HFFc6 (cell line): ENCODE data around the gene ZNF23. TPM values are rescaled to one million over a fixed set of nuclear protein-coding genes. Genes with fewer than 3 reads are reported as not detected.
"Not testable (repeated sequence)": the region's sequence is repeated elsewhere in the genome, so short reads cannot be mapped to it uniquely, and the experiment has no call there.

Experiments used
- DNase-seq: peaks from one replicate; pipeline ENCODE4 v3.0.0-alpha.2; 2018
- H3K27ac Mint-ChIP-seq: 2 replicates; pipeline ENCODE4 v1.8.0; 2020; ENCODE audit warnings: mild to moderate bottlenecking, mixed read lengths
- H3K27me3 Mint-ChIP-seq: 2 replicates; pipeline ENCODE4 v1.8.0; 2021; ENCODE audit warnings: mild to moderate bottlenecking, moderate library complexity, mixed read lengths; ENCODE audit not compliant: insufficient read depth
- H3K36me3 Mint-ChIP-seq: 2 replicates; pipeline ENCODE4 v1.8.0; 2021; ENCODE audit warnings: low read depth, mixed read lengths
- H3K4me1 Mint-ChIP-seq: 2 replicates; pipeline ENCODE4 v1.8.0; 2020; ENCODE audit warnings: low read depth, mixed read lengths
- H3K4me3 Mint-ChIP-seq: 2 replicates; pipeline ENCODE4 v1.8.0; 2020; ENCODE audit warnings: mild to moderate bottlenecking, moderate library complexity, mixed read lengths
- H3K9me3 Mint-ChIP-seq: 2 replicates; pipeline ENCODE4 v1.8.0; 2020; ENCODE audit warnings: mild to moderate bottlenecking, mixed read lengths
- CTCF ChIP-seq: fragments of 200-600 bp; sonication (generic); IDR thresholded peaks from 2 replicates; pipeline ENCODE4 v1.5.0; 2021; ENCODE audit warnings: antibody characterized with exemption, mild to moderate bottlenecking
- long read RNA-seq: library from polyadenylated mRNA; unstranded; transcript quantifications from one replicate; pipeline ENCODE4 v2.0.0, GENCODE V29; 2019
- total RNA-seq, 6 experiments: library from RNA; stranded (reverse); fragmentation: NEBNext Ultra II Directional; extraction: Animal tissue kit (Norgen Biotek cat#: 25700); gene quantifications; 2 replicates in 1 of 6; 3 replicates in 5 of 6; pipeline ENCODE4 v1.2.3, GENCODE V29; 2021

Gene ZNF23
- total RNA-seq, result 10 to 100 TPM; 12.8 to 16.3 (median 14.5) TPM
- long read RNA-seq, full-length matches to known transcripts, result 2 of 15 reads
- long read RNA-seq, partial matches to known transcripts, result 0 of 15 reads
- long read RNA-seq, other reads (novel, unspliced or antisense), result 13 of 15 reads

GRCh38 chr16:71461686-71462648 is at the start of gene ZNF23:
Gene ZNF23 (minus strand): TSS chr16:71462247. CDS start chr16:71456796, 5,451 bp downstream.
- peak within 1 kb of the TSS; percentile 94 for H3K4me3 Mint-ChIP-seq
- H3K9me3 Mint-ChIP-seq, result peaks cover 12% of the 10 kb centered on the region; the same call in 1 of the 2 replicates
- H3K27ac Mint-ChIP-seq, result peak within 1 kb of the TSS; percentile 92
- TF ChIP-seq CTCF, result peak; percentile 53
- H3K27me3 Mint-ChIP-seq, result peaks cover 4% of the 10 kb centered on the region
- H3K36me3 Mint-ChIP-seq, result peaks cover 20% of the 10 kb centered on the region
- peak; percentile 69 for DNase-seq
- H3K4me1 Mint-ChIP-seq, result peaks cover 39% of the 10 kb centered on the region

GRCh38 chr16:71507061-71507460 is 45.0 kb upstream of the ZNF23 start:
- DNase-seq, result no peak
- Mint-ChIP-seq H3K4me3 (no peak overlapping the region), H3K9me3 (no peaks in the 10 kb centered on the region), H3K27ac (no peak overlapping the region), H3K4me1 (no peaks in the 10 kb centered on the region), H3K36me3 (no peaks in the 10 kb centered on the region), H3K27me3 (peaks cover 36% of the 10 kb centered on the region)
- no peak for TF ChIP-seq CTCF

GRCh38 chr16:71504901-71505300 is 42.9 kb upstream of the ZNF23 start:
- no peak for TF ChIP-seq CTCF
- Mint-ChIP-seq H3K27ac (no peak overlapping the region), H3K36me3 (no peaks in the 10 kb centered on the region), H3K4me1 (no peaks in the 10 kb centered on the region), H3K9me3 (no peaks in the 10 kb centered on the region), H3K27me3 (peaks cover 18% of the 10 kb centered on the region), H3K4me3 (no peak overlapping the region)
- no peak for DNase-seq

GRCh38 chr16:71504051-71504450 is 42.0 kb upstream of the ZNF23 start:
- not testable (repeated sequence) for DNase-seq, H3K9me3 Mint-ChIP-seq, H3K27ac Mint-ChIP-seq, H3K36me3 Mint-ChIP-seq, H3K4me1 Mint-ChIP-seq, H3K4me3 Mint-ChIP-seq
- peaks cover 12% of the 10 kb centered on the region for H3K27me3 Mint-ChIP-seq

- peaks cover 10% of the 10 kb centered on the region for H3K27me3 Mint-ChIP-seq
- H3K27ac Mint-ChIP-seq, result no peak overlapping the region
- no peak overlapping the region for H3K4me3 Mint-ChIP-seq
- no peak for TF ChIP-seq CTCF
- no peak for DNase-seq
- no peaks in the 10 kb centered on the region for H3K9me3 Mint-ChIP-seq
- no peaks in the 10 kb centered on the region for H3K36me3 Mint-ChIP-seq
- no peaks in the 10 kb centered on the region for H3K4me1 Mint-ChIP-seq
These were observed 39.5 kb upstream of the ZNF23 start for GRCh38 chr16:71501547-71501946.

GRCh38 chr16:71500964-71501363 is 38.9 kb upstream of the ZNF23 start:
- Mint-ChIP-seq H3K9me3 (no peaks in the 10 kb centered on the region), H3K36me3 (no peaks in the 10 kb centered on the region), H3K27me3 (peaks cover 11% of the 10 kb centered on the region), H3K4me1 (no peaks in the 10 kb centered on the region), H3K27ac (no peak overlapping the region), H3K4me3 (no peak overlapping the region)
- TF ChIP-seq CTCF, result peak; percentile 16; the same call in 1 of the 2 replicates
- DNase-seq, result no peak
